Keratinocyte (primary cell): ENCODE results near the gene SLC7A1. TPM values are rescaled to one million over a fixed set of nuclear protein-coding genes. Genes with fewer than 3 reads are reported as not detected.

Experiments used
- DNase-seq: peaks from one replicate; pipeline ENCODE4 v3.0.0-alpha.2; 2011; ENCODE audit warnings: low read depth, missing footprints, low spot score
- FAIRE-seq: peaks from 2 replicates; lab custom pipeline; 2011; peaks lifted over from hg19 to GRCh38; lab: Jason Lieb, UNC
- H2AFZ ChIP-seq: 2 replicates; pipeline ENCODE4 v1.6.0; 2012; ENCODE audit warnings: low read length, control low read depth, inconsistent platforms; ENCODE audit not compliant: control insufficient read depth
- H3K27ac ChIP-seq: 2 replicates; pipeline ENCODE4 v1.5.1; 2011; ENCODE audit warnings: low read length; ENCODE audit not compliant: control insufficient read depth, insufficient read depth
- H3K27me3 ChIP-seq: 3 replicates; pipeline ENCODE4 v1.6.0; 2011; ENCODE audit warnings: low read length; ENCODE audit not compliant: control insufficient read depth, insufficient read depth; ENCODE audit errors: extremely low read depth
- H3K36me3 ChIP-seq, 2 experiments: 2 replicates in 1 of 2; 3 replicates in 1 of 2; pipeline ENCODE4 v1.5.1; 2011; ENCODE audit warnings: low read length in 2 of 2, mild to moderate bottlenecking in 1 of 2; ENCODE audit not compliant: control insufficient read depth in 2 of 2, insufficient read depth in 2 of 2; ENCODE audit errors: extremely low read depth in 1 of 2
- H3K4me1 ChIP-seq: 3 replicates; pipeline ENCODE4 v1.5.1; 2011; ENCODE audit warnings: low read length; ENCODE audit not compliant: control insufficient read depth, insufficient read depth; ENCODE audit errors: extremely low read depth
- H3K4me2 ChIP-seq: 3 replicates; pipeline ENCODE4 v1.6.0; 2011; ENCODE audit warnings: low read depth, low read length; ENCODE audit not compliant: control insufficient read depth, insufficient read depth; ENCODE audit errors: extremely low read depth
- H3K4me3 ChIP-seq, 3 experiments: fragments of 200-600 bp in 1 of 3; sonication (generic) in 1 of 3; 2 replicates in 2 of 3; 3 replicates in 1 of 3; pipeline ENCODE4 v1.5.1; 2011 to 2016; ENCODE audit warnings: low read length in 3 of 3, mild to moderate bottlenecking in 3 of 3, control low read depth in 2 of 3, inconsistent platforms in 1 of 3, low read depth in 1 of 3, mixed read lengths in 1 of 3, mixed run types in 1 of 3, moderate library complexity in 1 of 3; ENCODE audit not compliant: control insufficient read depth in 2 of 3, insufficient read depth in 2 of 3; ENCODE audit errors: extremely low read depth in 1 of 3
- H3K79me2 ChIP-seq: 2 replicates; pipeline ENCODE4 v1.6.0; 2012; ENCODE audit warnings: low read length; ENCODE audit not compliant: control insufficient read depth, insufficient read depth
- H3K9ac ChIP-seq: 3 replicates; pipeline ENCODE4 v1.6.0; 2011; ENCODE audit warnings: low read length; ENCODE audit not compliant: control insufficient read depth, insufficient read depth; ENCODE audit errors: extremely low read depth
- H3K9me1 ChIP-seq: 3 replicates; pipeline ENCODE4 v1.6.0; 2011; ENCODE audit warnings: low read length; ENCODE audit not compliant: control insufficient read depth, insufficient read depth; ENCODE audit errors: extremely low read depth
- H3K9me3 ChIP-seq: 2 replicates; pipeline ENCODE4 v1.5.1; 2012; ENCODE audit warnings: low read depth, low read length; ENCODE audit not compliant: control insufficient read depth
- H4K20me1 ChIP-seq: 3 replicates; pipeline ENCODE4 v1.6.0; 2011; ENCODE audit warnings: low read length; ENCODE audit not compliant: control insufficient read depth, insufficient read depth; ENCODE audit errors: extremely low read depth
- CTCF ChIP-seq, 3 experiments: IDR thresholded peaks in 1 of 3; conservative IDR thresholded peaks in 1 of 3; optimal IDR thresholded peaks in 1 of 3; 2 replicates in 2 of 3; 3 replicates in 1 of 3; pipeline versions ENCODE3 to v1.5.1; 2011; ENCODE audit warnings: low read length in 3 of 3, mild to moderate bottlenecking in 3 of 3, moderate library complexity in 2 of 3, control low read depth in 1 of 3, inconsistent platforms in 1 of 3; ENCODE audit not compliant: insufficient read depth in 2 of 3; ENCODE audit errors: extremely low read depth in 1 of 3
- EZH2 ChIP-seq: IDR thresholded peaks from one replicate; pipeline ENCODE4 v1.6.1; 2012; ENCODE audit warnings: inconsistent platforms, mild to moderate bottlenecking, low read length, moderate library complexity
- dilution Hi-C: fragments of 300-500 bp; cut with MboI; formaldehyde crosslinking; loops from one replicate; pipeline ENCODE4 v1.7.0; 2020; ENCODE audit warnings: low sequenced_read_pairs; ENCODE audit not compliant: extremely low pct_ligation_motif_present
- polyA plus RNA-seq, 5 experiments: library from polyadenylated mRNA; depleted of rRNA in 3 of 5; stranded (reverse) in 3 of 5; stranded (forward) in 1 of 5; unstranded in 1 of 5; fragments of >200 nt; gene quantifications; 1 replicate in 1 of 5; 2 replicates in 3 of 5; 3 replicates in 1 of 5; pipeline versions ENCODE4 v1.2.1 to v1.2.3, GENCODE V29; 2011 to 2012; ENCODE audit warnings: missing spikeins in 2 of 5, low read depth in 1 of 5, low replicate concordance in 1 of 5

SLC7A1 gene
- polyA plus RNA-seq, 1 donor (not counting 4 experiments of a cell fraction or from before 2014, with no cell fraction given) = 41.5 TPM

DNA sequence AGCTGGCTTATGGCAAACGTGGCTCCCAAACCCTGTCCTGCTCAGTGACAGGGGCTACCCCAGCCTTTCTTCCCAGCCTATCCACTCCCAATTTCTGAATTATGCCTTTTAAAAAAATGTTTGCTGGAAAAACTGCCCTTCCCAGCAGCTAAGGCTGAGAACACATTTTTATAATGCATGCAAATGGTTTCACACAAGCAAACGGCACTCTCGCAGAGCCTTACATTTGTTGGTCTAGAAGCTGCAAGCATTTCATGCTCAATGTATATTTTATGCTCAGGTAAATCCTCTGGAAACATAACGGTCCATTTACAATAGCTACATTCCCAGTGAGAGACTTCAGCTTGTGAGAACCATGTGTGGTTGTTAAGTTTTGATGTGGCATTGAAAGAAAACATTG, 61.4 kb downstream of the SLC7A1 start:
- H3K79me2 ChIP-seq = peaks cover 62% of the 10 kb centered on the region
- H3K4me2 ChIP-seq = no peak overlapping the region
- no peak for FAIRE-seq
- no peaks in the 10 kb centered on the region for H3K9me3 ChIP-seq
- H3K9ac ChIP-seq = no peak overlapping the region
- H3K4me1 ChIP-seq = peaks cover 4% of the 10 kb centered on the region
- H3K27ac ChIP-seq = no peak overlapping the region
- no peak overlapping the region for H3K4me3 ChIP-seq
- H3K9me1 ChIP-seq = peaks cover 2% of the 10 kb centered on the region
- no peaks in the 10 kb centered on the region for H3K27me3 ChIP-seq
- peaks cover 47 to 59% of the 10 kb centered on the region in 2 experiments for H3K36me3 ChIP-seq
- no peak for TF ChIP-seq EZH2
- no peak for TF ChIP-seq CTCF (optimal IDR thresholded peaks at IDR 0.05 in 1 of 3, IDR thresholded peaks at IDR 0.05 in 1 of 3, conservative IDR thresholded peaks at IDR 0.05 in 1 of 3; ENCODE audit: extremely low read depth in 1 of 3, insufficient read depth in 2 of 3, low read length in 3 of 3)
- no peak overlapping the region for H2AFZ ChIP-seq
- DNase-seq = no peak
- H4K20me1 ChIP-seq = peaks cover 23% of the 10 kb centered on the region
- dilution Hi-C loops = no loop called here

DNA sequence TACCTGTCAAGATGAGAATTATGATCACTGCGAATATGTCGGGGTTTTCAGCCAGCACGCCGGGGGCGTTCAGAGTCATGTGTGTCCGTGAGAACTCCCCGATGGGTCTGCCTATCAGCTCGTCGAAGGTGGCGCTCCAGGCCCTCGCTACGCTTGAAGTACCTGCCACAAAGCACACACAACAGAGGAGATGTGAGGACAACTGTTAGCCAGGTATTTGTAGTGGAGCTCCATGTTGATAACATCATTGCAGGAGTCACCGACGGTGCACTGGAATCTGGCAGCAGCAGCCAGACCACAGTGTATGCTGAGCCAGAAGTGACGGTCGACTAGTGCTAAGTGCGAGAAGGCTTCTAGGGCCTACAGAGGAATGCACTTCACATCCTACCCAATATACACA, 62.7 kb downstream of the SLC7A1 start:
- H3K27ac ChIP-seq = no peak overlapping the region
- no peak overlapping the region for H3K4me2 ChIP-seq
- H4K20me1 ChIP-seq = peaks cover 15% of the 10 kb centered on the region
- H3K4me1 ChIP-seq = no peaks in the 10 kb centered on the region
- TF ChIP-seq EZH2 (no peak), CTCF (optimal IDR thresholded peaks at IDR 0.05 in 1 of 3, IDR thresholded peaks at IDR 0.05 in 1 of 3, conservative IDR thresholded peaks at IDR 0.05 in 1 of 3; ENCODE audit: extremely low read depth in 1 of 3, insufficient read depth in 2 of 3, low read length in 3 of 3) (no peak)
- H3K4me3 ChIP-seq = no peak overlapping the region
- peaks cover 51 to 62% of the 10 kb centered on the region in 2 experiments for H3K36me3 ChIP-seq
- dilution Hi-C loops = no loop called here
- no peaks in the 10 kb centered on the region for H3K27me3 ChIP-seq
- H3K79me2 ChIP-seq = peaks cover 55% of the 10 kb centered on the region
- DNase-seq = no peak
- no peaks in the 10 kb centered on the region for H3K9me3 ChIP-seq
- no peak overlapping the region for H3K9ac ChIP-seq
- H2AFZ ChIP-seq = no peak overlapping the region
- FAIRE-seq = no peak
- H3K9me1 ChIP-seq = no peaks in the 10 kb centered on the region
